Measurements from ENCODE around the gene CLSTN2. TPM values are rescaled to one million over a fixed set of nuclear protein-coding genes. Genes with fewer than 3 reads are reported as not detected.

The CLSTN2 gene
- total and polyA plus RNA-seq, 4 donors: 0.13 to 20.6 (median 9.1) TPM

- WGBS, 2 donors: 47 to 51% methylated on average over 3 of the region's 3 CpGs
- intact Hi-C loops (cut with DNase I): no loop called here
- H3K4me3 ChIP-seq (ENCODE audit: low read length in 2 of 2): no peak overlapping the region
Measured at GRCh38 chr3:139909811-139910210, 25.2 kb upstream of the CLSTN2 start.

GRCh38 chr3:139916271-139916670, 18.7 kb upstream of the CLSTN2 start:
- Histone ChIP-seq H3K4me3 (ENCODE audit: low read length in 2 of 2) (no peak overlapping the region), H3K4me1 (ENCODE audit: control insufficient read depth in 1 of 2, insufficient read depth in 2 of 2, low read length in 2 of 2) (no peaks in the 10 kb centered on the region), H3K27me3 (ENCODE audit: control insufficient read depth in 1 of 2, insufficient read depth in 2 of 2, low read length in 1 of 2) (no peaks in the 10 kb centered on the region), H3K36me3 (ENCODE audit: control insufficient read depth in 1 of 2, insufficient read depth in 2 of 2, low read length in 1 of 2) (no peaks in the 10 kb centered on the region), H3K27ac (ENCODE audit: low read depth in 1 of 2, low read length in 2 of 2) (no peak overlapping the region), H3K9me3 (ENCODE audit: control insufficient read depth, low read length) (peaks cover 2% of the 10 kb centered on the region)
- 17% methylated on average over 2 of the region's 2 CpGs for WGBS, 2 donors
- intact Hi-C loops (cut with DNase I): no loop called here
- DNase-seq: no peak
- ATAC-seq (ENCODE audit: low FRiP score): no peak

More at GRCh38 chr3:139909811-139910210, 25.2 kb upstream of the CLSTN2 start:
- Histone ChIP-seq H3K36me3 (ENCODE audit: control insufficient read depth in 1 of 2, insufficient read depth in 2 of 2, low read length in 1 of 2) (no peaks in the 10 kb centered on the region), H3K4me1 (ENCODE audit: control insufficient read depth in 1 of 2, insufficient read depth in 2 of 2, low read length in 2 of 2) (no peaks in the 10 kb centered on the region), H3K27me3 (ENCODE audit: control insufficient read depth in 1 of 2, insufficient read depth in 2 of 2, low read length in 1 of 2) (peaks cover 0 to 3% of the 10 kb centered on the region in 2 donors), H3K9me3 (ENCODE audit: control insufficient read depth, low read length) (no peaks in the 10 kb centered on the region), H3K27ac (ENCODE audit: low read depth in 1 of 2, low read length in 2 of 2) (no peak overlapping the region)
- ATAC-seq (ENCODE audit: low FRiP score) (no peak), DNase-seq (no peak)

- WGBS, 2 donors: 84 to 88% methylated on average over 10 of the region's 10 CpGs
- no peak for DNase-seq
- intact Hi-C loops (cut with DNase I): no loop called here
- Histone ChIP-seq H3K36me3 (ENCODE audit: control insufficient read depth in 1 of 2, insufficient read depth in 2 of 2, low read length in 1 of 2) (no peaks in the 10 kb centered on the region), H3K9me3 (ENCODE audit: control insufficient read depth, low read length) (peaks cover 2% of the 10 kb centered on the region), H3K27ac (ENCODE audit: low read depth in 1 of 2, low read length in 2 of 2) (no peak overlapping the region), H3K27me3 (ENCODE audit: control insufficient read depth in 1 of 2, insufficient read depth in 2 of 2, low read length in 1 of 2) (no peaks in the 10 kb centered on the region), H3K4me3 (ENCODE audit: low read length in 2 of 2) (no peak overlapping the region), H3K4me1 (ENCODE audit: control insufficient read depth in 1 of 2, insufficient read depth in 2 of 2, low read length in 2 of 2) (no peaks in the 10 kb centered on the region)
- no peak for ATAC-seq (ENCODE audit: low FRiP score)
Measured at GRCh38 chr3:139917226-139917785, 17.7 kb upstream of the CLSTN2 start.

- Histone ChIP-seq H3K4me1 (ENCODE audit: control insufficient read depth in 1 of 2, insufficient read depth in 2 of 2, low read length in 2 of 2) (no peaks in the 10 kb centered on the region), H3K9me3 (ENCODE audit: control insufficient read depth, low read length) (no peaks in the 10 kb centered on the region), H3K27me3 (ENCODE audit: control insufficient read depth in 1 of 2, insufficient read depth in 2 of 2, low read length in 1 of 2) (no peaks in the 10 kb centered on the region), H3K36me3 (ENCODE audit: control insufficient read depth in 1 of 2, insufficient read depth in 2 of 2, low read length in 1 of 2) (no peaks in the 10 kb centered on the region), H3K27ac (ENCODE audit: low read depth in 1 of 2, low read length in 2 of 2) (no peak overlapping the region), H3K4me3 (ENCODE audit: low read length in 2 of 2) (no peak overlapping the region)
- WGBS, 2 donors: 76 to 77% methylated on average over 4 of the region's 4 CpGs
- DNase-seq (no peak), ATAC-seq (ENCODE audit: low FRiP score) (no peak)
- intact Hi-C loops (cut with DNase I): no loop called here
Measured at GRCh38 chr3:139928708-139929505, 6.1 kb upstream of the CLSTN2 start.

- no peaks in the 10 kb centered on the region for H3K4me1 ChIP-seq (ENCODE audit: control insufficient read depth in 1 of 2, insufficient read depth in 2 of 2, low read length in 2 of 2)
- intact Hi-C loops (cut with DNase I): no loop called here
- no peaks in the 10 kb centered on the region for H3K36me3 ChIP-seq (ENCODE audit: control insufficient read depth in 1 of 2, insufficient read depth in 2 of 2, low read length in 1 of 2)
- no peak for ATAC-seq (ENCODE audit: low FRiP score)
- no peak overlapping the region for H3K27ac ChIP-seq (ENCODE audit: low read depth in 1 of 2, low read length in 2 of 2)
- no peaks in the 10 kb centered on the region for H3K9me3 ChIP-seq (ENCODE audit: control insufficient read depth, low read length)
- WGBS, 2 donors: 9 to 14% methylated on average over 1 of the region's 1 CpG
- no peak for DNase-seq
- H3K4me3 ChIP-seq (ENCODE audit: low read length in 2 of 2): no peak overlapping the region
- H3K27me3 ChIP-seq (ENCODE audit: control insufficient read depth in 1 of 2, insufficient read depth in 2 of 2, low read length in 1 of 2): no peaks in the 10 kb centered on the region
Measured at GRCh38 chr3:139930211-139930610, 4.8 kb upstream of the CLSTN2 start.

GRCh38 chr3:139933766-139934165, 1.2 kb upstream of the CLSTN2 start:
- WGBS, 2 donors: 36 to 40% methylated on average over 2 of the region's 2 CpGs
- Histone ChIP-seq H3K27ac (ENCODE audit: low read depth in 1 of 2, low read length in 2 of 2) (no peak overlapping the region), H3K36me3 (ENCODE audit: control insufficient read depth in 1 of 2, insufficient read depth in 2 of 2, low read length in 1 of 2) (no peaks in the 10 kb centered on the region), H3K27me3 (ENCODE audit: control insufficient read depth in 1 of 2, insufficient read depth in 2 of 2, low read length in 1 of 2) (no peaks in the 10 kb centered on the region), H3K4me1 (ENCODE audit: control insufficient read depth in 1 of 2, insufficient read depth in 2 of 2, low read length in 2 of 2) (no peaks in the 10 kb centered on the region), H3K4me3 (ENCODE audit: low read length in 2 of 2) (no peak overlapping the region), H3K9me3 (ENCODE audit: control insufficient read depth, low read length) (no peaks in the 10 kb centered on the region)
- ATAC-seq (ENCODE audit: low FRiP score) (no peak), DNase-seq (no peak)
- intact Hi-C loops (cut with DNase I): no loop called here

- ATAC-seq (ENCODE audit: low FRiP score) (peak; percentile 84), DNase-seq (peak; percentile 49 to 85)
- H3K4me1 ChIP-seq (ENCODE audit: control insufficient read depth in 1 of 2, insufficient read depth in 2 of 2, low read length in 2 of 2): no peaks in the 10 kb centered on the region
- WGBS, 2 donors: 2 to 3% methylated on average over 25 of the region's 25 CpGs
- H3K36me3 ChIP-seq (ENCODE audit: control insufficient read depth in 1 of 2, insufficient read depth in 2 of 2, low read length in 1 of 2): no peaks in the 10 kb centered on the region
- no peaks in the 10 kb centered on the region for H3K9me3 ChIP-seq (ENCODE audit: control insufficient read depth, low read length)
- H3K27ac ChIP-seq (ENCODE audit: low read depth in 1 of 2, low read length in 2 of 2): no peak overlapping the region
- H3K4me3 ChIP-seq (ENCODE audit: low read length in 2 of 2): peak overlapping the region in 1 of 2 donors; percentile 23
- intact Hi-C loops (cut with DNase I): loop anchor here in 1 of 2 donors (5.0 kb wide), 1 partner anchor 563 kb away; no protein-coding TSS in a partner anchor
- H3K27me3 ChIP-seq (ENCODE audit: control insufficient read depth in 1 of 2, insufficient read depth in 2 of 2, low read length in 1 of 2): no peaks in the 10 kb centered on the region
Measured at GRCh38 chr3:139934613-139935015, 371 bp upstream of the CLSTN2 start.

GRCh38 chr3:139935866-139936817, 1.2 kb downstream of the CLSTN2 start:
- Histone ChIP-seq H3K36me3 (ENCODE audit: control insufficient read depth in 1 of 2, insufficient read depth in 2 of 2, low read length in 1 of 2) (no peaks in the 10 kb centered on the region), H3K27ac (ENCODE audit: low read depth in 1 of 2, low read length in 2 of 2) (no peak overlapping the region), H3K4me1 (ENCODE audit: control insufficient read depth in 1 of 2, insufficient read depth in 2 of 2, low read length in 2 of 2) (no peaks in the 10 kb centered on the region), H3K4me3 (ENCODE audit: low read length in 2 of 2) (peak overlapping the region in 1 of 2 donors; percentile 5), H3K27me3 (ENCODE audit: control insufficient read depth in 1 of 2, insufficient read depth in 2 of 2, low read length in 1 of 2) (no peaks in the 10 kb centered on the region), H3K9me3 (ENCODE audit: control insufficient read depth, low read length) (no peaks in the 10 kb centered on the region)
- DNase-seq (peak; percentile 45 to 78), ATAC-seq (ENCODE audit: low FRiP score) (peak; percentile 52)
- WGBS, 2 donors: 1 to 2% methylated on average over 40 to 42 of the region's 42 CpGs
- intact Hi-C loops (cut with DNase I): loop anchor here in 1 of 2 donors (2.0 to 5.0 kb wide), 2 partner anchors 115 to 561 kb away; no protein-coding TSS in a partner anchor
